RKO (cell line): ENCODE data around the gene TTC16.

Source experiments
- DNase-seq: peaks from one replicate; pipeline ENCODE4 v3.0.0-alpha.2; 2016; ENCODE audit warnings: low spot score

Gene TTC16

GRCh38 chr9:127715470-127716337, at the start of gene TTC16, which contains the start of gene PTRH1:
Gene TTC16, plus strand, starts transcription at chr9:127716079. Its CDS starts 67 bp downstream, at chr9:127716146.
Gene PTRH1, minus strand, starts transcription at chr9:127715663. Its CDS starts 24 bp downstream, at chr9:127715639.
- peak; percentile 99 for DNase-seq

- DNase-seq, result no peak
These were observed 48.6 kb upstream of the TTC16 start for GRCh38 chr9:127667127-127667844.

GRCh38 chr9:127667906-127668305, 48.0 kb upstream of the TTC16 start:
- DNase-seq, result no peak

GRCh38 chr9:127673234-127673633, 42.6 kb upstream of the TTC16 start:
- no peak for DNase-seq

GRCh38 chr9:127676638-127677037, 39.2 kb upstream of the TTC16 start:
- no peak for DNase-seq

GRCh38 chr9:127679506-127679905, 36.4 kb upstream of the TTC16 start:
- no peak for DNase-seq

GRCh38 chr9:127680226-127680625, 35.7 kb upstream of the TTC16 start:
- no peak for DNase-seq

- DNase-seq, result no peak
These were observed 35.0 kb upstream of the TTC16 start for GRCh38 chr9:127680846-127681245.

GRCh38 chr9:127682351-127683136, 33.3 kb upstream of the TTC16 start:
- DNase-seq, result no peak

- DNase-seq, result no peak
These were observed 32.2 kb upstream of the TTC16 start for GRCh38 chr9:127683723-127684122.

GRCh38 chr9:127684576-127684975, 31.3 kb upstream of the TTC16 start:
- no peak for DNase-seq

- no peak for DNase-seq
These were observed 29.2 kb upstream of the TTC16 start for GRCh38 chr9:127686461-127687393.

GRCh38 chr9:127689329-127690000, 26.4 kb upstream of the TTC16 start:
- DNase-seq, result no peak

GRCh38 chr9:127690735-127691134, 25.1 kb upstream of the TTC16 start:
- no peak for DNase-seq

GRCh38 chr9:127692071-127692470, 23.8 kb upstream of the TTC16 start:
- no peak for DNase-seq

GRCh38 chr9:127693143-127693542, 22.7 kb upstream of the TTC16 start:
- no peak for DNase-seq

GRCh38 chr9:127693697-127694096, 22.2 kb upstream of the TTC16 start:
- DNase-seq, result no peak

GRCh38 chr9:127694890-127695720, 20.8 kb upstream of the TTC16 start:
- DNase-seq, result no peak

- no peak for DNase-seq
These were observed 18.3 kb upstream of the TTC16 start for GRCh38 chr9:127697575-127697974.

- no peak for DNase-seq
These were observed 17.5 kb upstream of the TTC16 start for GRCh38 chr9:127698386-127698785.
